NCI-H2029 (cell line): ENCODE results near the gene FGA.

Source experiments
- DNase-seq: peaks from one replicate; lab custom pipeline; 2025; lab: John Stamatoyannopoulos, UW

Gene FGA

DNA sequence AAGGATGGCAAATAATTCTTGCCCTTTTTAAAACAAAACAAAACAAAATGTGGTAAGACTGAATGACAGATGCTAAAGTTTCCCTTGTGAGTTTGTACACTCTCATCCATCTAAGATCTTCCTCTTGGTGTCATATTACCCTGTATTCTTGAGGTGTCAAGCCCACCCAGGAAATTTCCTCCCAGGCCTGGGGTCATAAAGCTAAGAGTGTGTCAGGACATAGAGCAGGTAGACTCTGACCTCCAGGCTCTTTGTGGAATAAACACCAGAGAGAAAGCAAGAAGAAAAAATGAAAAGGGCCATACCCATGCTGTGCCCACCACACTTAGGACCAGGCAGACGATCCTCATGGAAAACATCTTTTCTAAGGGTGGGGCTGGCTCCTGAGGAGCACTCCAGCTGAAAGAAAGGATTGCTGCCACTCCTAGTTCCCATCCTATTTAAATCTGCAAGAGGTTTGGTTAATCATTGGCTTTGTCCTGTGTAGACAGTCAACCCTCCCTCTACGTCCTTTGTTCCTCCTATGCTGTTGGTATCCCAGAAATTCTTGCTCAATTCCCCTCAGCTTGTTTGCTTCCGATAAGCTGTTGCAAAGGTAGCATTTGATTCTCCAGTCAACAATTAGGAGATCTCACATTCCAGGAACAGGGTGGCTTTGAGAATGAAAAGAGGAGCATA lies at the start of gene FGA:
TSS of gene FGA (minus strand) at position 414 of the 678 bp plus-strand sequence. CDS start at position 359, 55 bp downstream.
- no peak for DNase-seq

DNA sequence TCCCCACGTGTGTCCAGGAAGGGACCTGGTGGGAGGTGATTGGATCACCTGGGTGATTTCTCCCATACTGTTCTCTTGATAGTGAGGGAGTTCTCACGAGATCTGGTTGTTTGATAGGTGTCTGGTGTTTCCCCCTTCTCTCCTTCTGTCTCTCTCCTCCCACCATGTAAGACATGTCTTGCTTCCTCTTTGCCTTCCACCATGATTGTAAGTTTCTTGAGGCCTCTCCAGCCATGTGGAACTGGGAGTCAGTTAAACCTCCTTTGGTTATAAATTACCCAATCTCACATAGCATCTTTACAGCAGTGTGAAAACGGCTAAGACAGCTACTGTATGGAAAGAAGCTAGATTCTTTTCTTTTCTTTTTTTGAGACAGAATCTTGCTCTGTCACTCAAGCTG lies 43.5 kb upstream of the FGA start:
- DNase-seq = no peak

DNA sequence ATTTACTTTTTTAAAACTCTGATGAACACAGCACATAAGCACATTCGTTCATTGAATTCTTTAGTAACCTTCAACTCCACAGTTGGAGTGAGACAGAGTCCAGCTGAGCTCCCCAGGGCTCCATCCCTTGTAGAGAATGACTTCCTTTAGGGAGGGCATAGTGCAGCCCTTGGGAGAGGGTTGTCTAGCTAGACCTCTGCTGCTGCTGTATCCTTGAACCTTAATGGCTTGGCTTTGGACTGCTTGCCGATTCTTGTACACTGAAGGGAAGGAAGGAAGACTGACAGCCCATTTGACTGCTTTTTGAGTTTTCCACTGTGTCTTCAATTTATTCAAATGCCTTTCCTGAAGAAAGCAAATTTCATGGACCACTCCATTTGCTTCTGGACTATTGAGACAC lies 41.3 kb upstream of the FGA start:
- DNase-seq = no peak

DNA sequence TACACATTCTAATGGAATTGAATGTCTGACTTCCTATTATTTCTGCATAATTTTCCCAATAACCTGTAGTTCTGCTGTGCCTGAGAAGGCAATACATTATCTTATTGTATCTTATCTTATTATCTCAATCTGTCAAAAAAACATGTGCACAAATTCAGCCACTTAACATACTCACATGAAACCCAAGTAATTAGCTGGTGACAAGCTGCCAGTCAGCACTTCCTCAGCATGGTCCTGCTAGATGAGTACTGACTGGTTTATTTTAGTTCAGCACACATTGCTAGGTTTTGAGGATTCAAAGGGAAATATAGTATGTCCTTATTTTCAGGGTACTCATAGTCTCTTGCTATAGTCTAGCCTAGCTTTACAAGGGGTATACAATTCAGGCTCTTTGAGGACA lies 39.8 kb upstream of the FGA start:
- DNase-seq = no peak

DNA sequence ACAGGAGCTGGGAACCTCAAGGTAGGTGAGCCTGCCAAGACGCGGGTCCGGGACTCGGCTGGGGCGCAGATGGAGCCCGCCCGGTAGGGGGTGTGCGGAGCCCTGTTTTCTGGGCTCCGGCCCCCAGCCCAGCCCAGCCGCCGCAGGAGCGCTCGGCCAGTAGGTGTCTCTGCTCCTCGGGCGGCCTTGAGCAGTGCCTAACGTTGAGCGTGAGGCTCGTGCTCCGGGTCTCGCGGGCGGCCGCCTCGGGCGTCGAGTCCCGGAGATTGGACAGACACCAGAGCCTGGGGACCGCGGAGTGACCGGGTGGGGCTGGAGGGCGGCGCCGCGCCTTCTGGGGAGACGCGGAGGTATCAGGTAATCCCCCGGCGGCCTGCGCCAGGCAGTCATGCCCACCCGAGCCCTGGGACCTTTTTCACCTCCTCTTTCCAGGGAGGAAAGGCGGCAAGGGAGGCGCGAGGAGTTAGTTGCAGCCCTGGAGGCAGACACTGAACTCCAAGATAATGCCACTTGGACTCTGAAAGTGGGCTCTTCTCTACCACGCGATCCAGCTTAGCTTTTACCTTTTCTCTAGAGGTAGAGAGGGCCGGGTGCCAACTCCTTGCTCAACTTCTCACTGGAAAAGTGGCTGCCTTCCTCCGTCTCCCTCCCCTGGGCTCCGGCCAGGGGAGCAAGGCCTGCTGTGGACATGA lies 36.4 kb upstream of the FGA start:
- DNase-seq = no peak

DNA sequence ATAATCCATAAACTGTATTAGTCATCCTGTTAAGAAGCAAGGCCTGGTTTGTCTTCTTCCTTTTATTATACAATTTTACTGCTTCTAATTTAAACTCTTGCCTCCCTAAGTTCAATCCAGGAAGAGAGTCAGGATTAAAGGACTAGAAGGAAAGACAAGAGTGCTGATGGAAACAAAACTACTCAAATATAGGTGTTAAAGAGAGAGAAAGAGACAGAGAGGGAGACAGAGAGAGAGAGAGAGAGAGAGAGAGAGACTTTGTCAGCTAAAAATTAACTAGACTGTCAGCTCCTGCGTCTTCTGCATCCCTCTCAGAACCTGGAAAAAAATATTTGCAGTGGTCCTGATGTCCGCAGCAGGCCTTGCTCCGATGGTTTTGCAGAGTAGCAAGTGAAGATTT lies 35.4 kb upstream of the FGA start:
- DNase-seq = no peak

DNA sequence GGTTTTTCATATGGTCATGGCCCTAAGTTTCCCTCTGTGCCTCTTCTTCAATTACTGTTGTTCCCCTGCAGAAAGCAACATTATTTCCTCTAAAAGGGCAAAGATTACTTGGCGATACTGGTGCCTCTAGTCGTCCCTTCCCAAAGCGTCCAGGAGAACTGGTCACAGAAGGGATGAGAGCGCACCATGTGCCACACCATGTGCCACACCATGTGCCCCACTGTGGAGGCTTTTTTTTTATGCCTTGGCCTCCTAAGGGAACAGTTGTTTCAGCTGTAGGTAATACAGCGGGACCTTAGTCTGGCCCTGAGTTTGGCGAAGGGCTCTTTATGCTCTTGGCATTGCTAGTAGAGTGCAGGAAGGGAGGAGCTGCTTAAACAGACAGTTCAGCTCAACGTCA lies 33.5 kb upstream of the FGA start:
- DNase-seq = no peak

DNA sequence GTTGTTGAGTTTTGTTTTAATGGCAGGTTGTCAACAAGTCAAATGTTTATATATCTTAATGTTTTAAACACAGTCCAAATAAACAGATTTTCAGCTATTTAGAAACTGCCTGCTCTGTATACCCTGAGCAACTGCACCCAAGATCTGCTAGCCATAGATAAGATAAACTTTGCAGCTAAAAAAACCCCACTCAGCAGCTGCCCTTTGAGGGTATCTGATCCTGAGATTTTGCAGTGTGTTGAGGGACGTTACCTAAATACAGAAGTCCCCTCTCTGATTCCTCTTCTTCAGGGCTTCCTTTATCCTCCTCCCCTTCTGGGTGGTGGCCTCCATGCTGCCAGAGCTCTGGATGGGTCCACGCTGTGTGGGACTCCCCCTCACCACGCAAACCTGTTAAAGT lies 32.9 kb upstream of the FGA start:
- no peak for DNase-seq

DNA sequence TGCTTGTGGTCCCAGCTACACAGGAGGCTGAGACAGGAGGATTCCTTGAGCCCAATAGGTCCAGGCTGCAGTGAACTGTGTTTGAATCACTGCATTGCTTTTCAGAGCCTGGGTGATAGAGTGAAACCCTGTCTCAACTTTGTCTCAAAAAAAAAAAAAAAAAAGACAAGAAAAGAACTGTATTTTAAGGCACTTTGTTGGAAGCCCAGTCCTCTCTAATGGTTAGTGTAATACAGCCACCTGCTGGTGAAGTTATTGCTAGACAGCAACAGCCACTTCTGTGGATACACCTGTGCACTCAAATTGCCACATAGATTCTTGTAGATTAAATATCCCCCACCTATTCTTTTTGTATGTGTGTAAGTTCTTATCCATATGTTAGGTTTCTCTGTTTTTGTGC lies 32.1 kb upstream of the FGA start:
- no peak for DNase-seq

DNA sequence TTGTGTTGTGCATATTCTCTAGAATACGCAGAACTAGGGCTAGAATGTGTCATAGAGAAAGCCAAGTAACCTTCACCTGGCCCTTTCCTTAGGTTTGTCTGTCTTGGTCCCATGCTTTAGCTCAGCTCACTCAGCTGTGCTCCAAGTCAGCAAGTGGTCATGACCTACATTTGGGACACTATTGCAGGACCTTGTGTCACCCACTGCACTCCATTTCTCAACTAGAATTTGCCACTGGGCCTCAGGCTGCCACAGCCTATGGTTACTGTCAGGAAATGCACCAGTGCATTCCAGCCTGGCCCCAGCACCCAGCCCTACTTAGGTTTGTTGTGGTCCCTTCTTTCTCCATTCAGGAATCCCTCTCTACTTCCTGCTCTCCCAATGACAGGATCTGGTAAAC lies 29.6 kb upstream of the FGA start:
- DNase-seq = no peak

DNA sequence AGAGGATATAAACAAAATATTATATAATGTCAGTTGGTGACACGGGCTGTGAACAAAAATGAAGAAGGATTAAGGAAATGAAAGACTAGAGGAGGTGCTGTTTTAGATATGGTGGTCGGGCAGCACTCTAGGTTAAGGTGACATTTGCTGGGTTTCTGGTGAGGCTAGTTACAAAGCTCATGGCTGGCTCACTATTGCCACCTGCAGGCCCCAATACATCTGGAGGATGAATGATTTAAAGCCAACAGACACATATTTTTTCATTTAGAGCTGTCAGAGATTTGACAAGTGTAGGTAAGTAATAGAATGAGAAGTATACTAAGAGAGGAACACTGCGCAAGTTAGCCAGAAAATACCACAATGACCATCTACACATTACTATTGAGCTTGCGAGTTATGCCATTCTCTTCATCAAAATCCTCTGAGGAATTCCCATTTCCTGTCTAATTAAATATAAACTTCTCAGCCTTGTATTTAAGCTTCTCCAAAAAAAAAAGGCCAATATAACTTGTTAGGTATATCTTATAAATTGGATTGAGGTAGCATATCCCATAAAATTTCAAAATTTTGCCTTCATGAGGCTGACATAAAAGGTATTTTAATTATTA lies 28.3 kb upstream of the FGA start:
- no peak for DNase-seq

DNA sequence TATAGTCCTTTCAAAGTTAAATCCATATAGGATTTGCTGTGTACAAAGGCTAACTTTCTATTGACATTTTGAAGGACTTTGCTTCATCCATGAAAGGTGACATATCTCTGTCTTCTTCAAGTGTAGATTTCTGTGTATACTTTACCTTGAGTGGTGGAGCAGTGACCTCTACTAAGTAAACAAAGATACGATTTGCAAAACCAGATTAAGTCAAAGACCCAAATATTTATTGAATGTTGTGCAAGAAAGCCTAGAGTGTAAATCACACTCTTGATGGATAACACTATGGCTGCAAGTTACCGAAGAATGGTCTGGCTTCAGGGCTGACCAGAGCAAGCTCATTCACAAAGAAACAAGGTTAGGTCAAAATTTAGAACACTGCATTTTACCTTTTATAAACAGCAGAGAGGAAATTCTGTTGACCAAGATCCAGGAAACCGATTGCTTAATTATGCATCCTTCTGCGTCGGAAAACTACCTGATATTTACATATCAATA lies 27.3 kb upstream of the FGA start:
- DNase-seq = no peak

DNA sequence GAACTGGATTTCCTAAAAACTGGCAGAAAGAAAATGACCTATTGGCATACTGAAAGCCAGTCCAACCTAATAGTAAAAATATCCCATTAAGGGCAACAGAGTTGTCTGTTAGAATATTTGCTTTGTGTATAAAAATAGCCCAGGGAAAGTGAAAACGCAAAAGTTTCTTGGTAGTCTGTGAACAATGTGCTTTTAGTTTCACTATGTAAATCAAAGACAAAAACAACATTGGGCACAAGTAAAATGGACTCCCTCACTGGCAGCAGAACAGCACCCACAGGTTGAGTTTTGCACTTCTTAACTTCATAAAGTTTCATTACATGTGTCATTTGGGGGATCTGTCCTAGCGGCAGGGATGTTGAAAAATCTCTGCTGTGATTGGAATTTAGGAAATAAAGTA lies 26.2 kb upstream of the FGA start:
- no peak for DNase-seq

DNA sequence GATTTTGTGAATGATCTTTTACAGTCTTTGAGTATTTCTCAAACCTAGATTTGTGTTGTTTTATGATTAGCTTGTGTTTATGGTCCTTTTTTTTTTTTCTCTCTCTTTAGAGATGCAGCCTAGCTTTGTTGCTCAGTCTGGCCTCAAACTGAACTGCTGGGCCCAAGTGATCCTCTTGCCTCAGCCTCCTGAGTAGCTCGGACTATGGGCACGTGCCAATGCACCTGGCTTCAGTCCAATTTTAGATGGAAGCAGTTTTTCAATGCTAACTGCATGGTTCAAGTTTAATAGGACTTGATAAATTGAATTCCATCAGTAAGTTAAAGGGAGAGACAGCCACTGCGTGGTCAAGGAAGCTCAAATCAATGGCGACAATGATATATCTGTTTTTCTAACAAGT lies 25.7 kb upstream of the FGA start:
- DNase-seq = no peak

DNA sequence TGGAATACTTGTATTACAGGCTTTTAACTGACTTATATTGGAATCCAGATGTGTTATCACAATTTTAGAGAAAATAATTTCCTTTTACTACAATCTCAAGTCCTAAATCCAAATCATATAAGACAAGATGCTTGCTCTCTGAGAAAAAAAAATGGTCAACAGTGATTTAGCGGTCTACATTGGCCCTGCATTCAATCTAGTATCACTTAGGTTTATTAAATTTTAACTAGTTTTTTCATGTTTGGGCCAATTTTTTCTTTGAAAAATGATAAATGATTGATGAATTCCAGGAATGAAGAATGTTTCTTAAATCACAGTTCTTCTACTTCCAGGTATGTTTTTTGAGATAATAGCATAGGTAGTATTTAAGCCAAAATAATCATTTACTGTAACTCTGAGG lies 24.7 kb upstream of the FGA start:
- DNase-seq = no peak

DNA sequence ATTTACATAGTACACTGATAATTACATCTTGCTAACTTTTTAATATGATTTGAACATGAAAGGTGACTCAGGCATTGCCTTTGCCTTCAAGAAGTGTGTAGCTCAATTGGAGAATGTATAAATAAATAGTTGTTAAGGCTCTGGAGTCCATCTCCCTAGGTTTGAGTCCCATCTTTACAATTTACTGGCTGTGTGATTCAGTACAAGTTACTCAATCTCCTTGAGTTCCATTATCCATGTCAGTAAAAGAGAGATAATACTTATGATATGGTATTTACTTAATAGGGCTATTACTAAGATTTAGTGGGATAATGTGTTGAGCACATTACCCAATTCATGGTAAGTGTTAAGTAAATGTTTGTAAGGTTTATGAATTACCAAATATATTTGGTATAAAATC lies 23.8 kb upstream of the FGA start:
- DNase-seq = no peak

DNA sequence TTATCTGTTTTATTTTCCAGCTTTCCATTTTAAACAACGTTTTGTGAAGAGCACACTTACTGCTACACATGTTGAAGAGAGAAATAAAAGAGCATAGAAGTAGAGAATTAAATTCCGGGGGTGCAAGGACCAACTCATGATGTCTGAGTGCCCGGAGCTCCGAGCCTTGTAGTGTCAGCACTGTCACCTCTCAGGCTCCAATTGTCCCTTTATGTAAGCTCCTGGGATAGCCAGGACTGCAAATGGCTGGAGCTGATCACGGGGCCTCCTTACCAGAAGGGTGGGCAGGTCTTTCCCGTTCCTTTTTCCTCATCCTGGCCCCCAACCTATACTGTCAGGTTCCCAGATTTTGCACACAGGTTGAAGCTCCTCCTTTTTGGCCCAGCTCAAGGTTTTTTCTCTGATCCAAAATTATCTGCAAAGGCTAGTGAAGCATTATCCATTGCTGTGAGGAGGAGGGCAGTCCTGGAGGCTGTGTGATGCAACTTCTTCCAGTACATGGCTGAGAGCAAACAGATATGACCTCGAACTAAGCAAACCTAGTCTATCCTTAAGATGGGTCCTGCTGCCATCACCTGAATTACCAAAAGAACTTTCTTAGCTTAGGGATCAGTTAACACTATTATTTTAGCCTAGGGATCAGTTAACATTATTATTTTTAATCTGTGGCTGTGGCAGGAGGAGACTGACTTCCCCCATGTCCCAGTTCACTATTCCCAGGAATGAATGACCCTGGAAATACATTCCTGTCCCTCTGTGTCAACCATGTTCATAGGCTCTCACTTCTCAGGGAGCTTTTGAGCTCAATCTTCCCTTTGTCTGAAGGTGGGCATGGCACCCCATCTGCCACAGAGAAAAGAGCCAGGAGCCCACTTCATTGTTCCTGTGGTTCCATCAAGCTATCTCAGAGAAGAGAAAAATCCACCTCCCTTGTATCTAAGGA lies 22.2 kb upstream of the FGA start, which contains the start of gene FGG:
TSS of gene FGG (minus strand) at position 185 of the 943 bp plus-strand sequence. CDS start at position 138, 47 bp downstream.
- no peak for DNase-seq

DNA sequence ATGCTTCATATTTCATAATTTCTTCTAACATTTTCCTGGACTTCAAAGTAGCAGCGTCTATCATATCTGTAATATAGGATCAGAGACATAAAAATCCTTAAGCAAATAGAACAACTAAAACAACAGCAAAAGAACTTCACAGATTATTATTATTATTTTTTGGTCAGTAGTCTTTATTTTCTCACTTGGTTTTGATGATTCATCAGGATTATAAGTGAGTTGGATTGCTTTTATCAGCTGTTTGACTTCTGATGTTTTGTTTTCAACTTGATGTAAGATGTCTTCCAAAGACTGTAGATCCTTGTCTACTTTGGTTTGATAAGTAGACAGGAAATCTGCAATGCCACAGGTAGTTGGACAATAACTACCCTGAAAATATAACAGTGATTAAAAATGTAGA lies 21.3 kb upstream of the FGA start:
- DNase-seq = no peak

DNA sequence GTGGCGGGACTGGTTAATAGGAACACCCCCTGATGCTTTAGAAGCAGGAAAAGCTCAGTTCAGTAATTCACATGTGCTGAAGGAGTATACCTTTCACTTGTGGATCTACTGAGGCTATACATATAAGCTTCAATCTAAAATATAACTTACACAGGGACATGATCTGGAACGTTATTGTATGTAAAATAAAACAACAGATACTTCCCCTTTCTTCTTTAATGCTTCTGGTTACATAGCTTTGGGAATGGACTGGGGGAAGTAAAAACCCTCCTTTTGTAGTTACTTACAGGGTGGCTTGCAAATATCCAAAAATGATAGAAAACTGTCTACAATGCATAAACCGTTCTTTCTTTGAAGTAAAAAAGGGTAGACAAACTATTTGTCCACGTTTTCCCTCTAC lies 20.0 kb upstream of the FGA start:
- DNase-seq = no peak

DNA sequence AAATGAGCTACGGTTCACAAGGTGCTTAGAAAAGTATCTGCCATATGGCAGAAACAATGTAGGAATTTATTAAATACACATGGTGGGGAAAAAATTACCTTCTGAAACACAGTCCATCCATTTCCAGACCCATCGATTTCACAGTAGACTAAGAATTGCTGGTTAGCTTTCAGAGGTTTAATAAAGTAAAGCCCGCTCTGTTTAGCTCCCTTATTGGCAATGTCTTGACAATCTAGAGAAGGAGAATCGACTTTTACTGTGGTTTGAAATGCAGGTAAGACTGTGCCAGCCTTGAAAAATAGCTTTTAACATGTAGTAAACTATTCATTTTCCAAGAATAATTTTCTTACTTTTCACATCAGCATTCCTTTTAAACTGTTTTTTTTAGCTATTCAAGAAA lies 19.0 kb upstream of the FGA start:
- no peak for DNase-seq

DNA sequence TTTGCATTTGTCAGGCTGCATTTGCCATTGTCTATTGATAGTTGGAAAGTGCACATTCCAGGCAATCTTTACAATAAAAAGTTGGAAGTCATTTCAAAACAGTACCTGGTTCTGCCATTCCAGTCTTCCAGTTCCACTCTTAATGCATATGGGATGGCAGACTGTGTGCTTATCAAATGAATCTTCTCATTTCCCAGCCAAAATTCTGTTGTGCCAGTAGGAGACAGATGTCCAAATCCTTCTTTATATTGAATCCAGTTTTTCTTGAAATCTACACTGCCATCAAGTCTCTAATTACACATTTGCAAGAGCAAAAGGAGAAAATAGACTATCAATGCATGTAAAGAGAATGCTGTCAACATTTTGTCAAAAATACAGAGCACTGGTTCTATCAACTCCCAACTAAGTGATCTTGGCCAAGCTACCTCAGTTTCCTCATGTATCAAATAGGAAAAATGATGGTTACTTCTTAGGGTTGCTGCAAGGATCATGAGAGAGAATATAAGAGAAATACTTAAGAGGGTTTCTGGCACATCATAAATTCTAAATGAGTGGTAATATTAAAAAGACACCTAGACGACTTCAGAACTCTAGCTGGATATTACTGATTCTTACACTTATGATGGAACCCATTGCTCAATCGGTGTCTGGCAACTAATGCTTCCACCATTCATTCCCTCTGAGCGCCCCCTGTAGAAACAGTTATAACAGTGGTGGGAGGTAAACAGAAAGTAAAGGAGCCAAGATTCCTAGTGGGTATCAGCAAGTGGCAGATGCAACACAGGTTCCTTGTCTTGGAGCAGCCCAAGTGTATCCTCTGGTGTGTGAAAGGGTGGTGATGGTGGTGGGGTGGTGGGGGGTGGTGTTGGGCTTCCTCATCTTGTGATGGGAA lies 18.1 kb upstream of the FGA start:
- DNase-seq = no peak
